Measurements from ENCODE around the gene FAM50A.
A peak's percentile ranks its signal among the peaks of the same experiment; 100 is the strongest.
"Not testable (repeated sequence)": the region's sequence is repeated elsewhere in the genome, so short reads cannot be mapped to it uniquely, and the experiment has no call there.

Gene FAM50A

DNA sequence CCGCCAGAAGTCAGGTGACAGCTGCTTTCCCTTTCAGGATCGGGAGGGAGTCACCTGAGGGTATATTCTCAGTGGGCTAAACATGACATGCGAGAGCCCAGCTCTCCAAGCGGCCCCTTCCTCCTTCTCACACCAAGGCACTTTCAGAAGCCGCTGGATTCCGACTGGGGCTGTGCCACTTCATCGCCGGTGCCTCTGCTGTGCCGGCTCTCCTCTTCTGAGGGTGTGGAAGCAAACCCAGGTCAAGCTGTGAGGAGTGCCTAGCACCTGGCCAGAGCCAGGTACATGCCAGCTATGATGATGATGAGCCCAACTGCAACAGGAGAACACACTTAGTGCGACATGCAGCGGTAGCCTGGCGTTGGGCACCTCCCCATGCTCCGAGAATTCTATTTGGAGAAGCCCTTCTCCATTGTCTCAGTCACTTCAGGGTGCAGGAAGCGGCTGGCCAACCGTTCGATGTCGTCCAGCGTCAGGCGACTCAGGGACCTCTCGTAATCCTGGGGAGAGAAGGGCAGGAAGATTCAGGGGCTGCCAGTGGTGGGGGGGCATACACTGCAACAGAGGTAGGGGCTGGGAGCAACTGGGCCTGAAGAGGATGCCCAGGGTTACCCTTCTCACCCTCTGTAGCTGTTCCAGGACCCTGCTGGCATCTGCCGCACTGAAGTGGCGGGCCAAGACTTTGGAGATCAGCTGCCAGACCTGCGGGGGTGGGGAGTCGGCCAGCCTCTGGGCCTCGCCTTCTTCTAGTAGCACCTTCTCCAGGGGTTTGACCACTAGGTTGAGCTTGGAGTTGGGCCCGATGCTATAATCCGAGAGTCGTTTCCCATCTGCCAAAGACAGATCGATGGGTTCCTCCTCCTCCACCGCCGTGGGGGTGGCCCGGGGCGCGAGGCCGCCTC, 41.5 kb downstream of the FAM50A start:
- DNase-seq = no peak

DNA sequence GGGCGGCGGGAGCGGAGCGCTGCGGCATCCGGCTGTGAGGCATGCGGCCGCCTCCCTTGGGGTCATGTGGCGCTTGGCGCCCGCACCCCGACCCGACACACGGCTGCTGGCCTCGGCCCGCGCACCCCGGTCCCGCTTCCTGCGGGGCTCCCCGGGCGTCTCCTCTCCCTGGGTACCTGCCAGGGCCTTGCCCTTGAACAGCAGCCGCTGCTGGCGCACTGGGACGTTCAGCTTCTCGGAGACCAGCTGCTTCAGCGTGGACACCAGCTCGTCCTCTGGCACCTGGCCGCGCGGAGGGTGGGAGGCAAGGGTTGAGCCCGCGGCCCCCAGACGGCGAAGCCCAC, 42.1 kb downstream of the FAM50A start:
- DNase-seq = no peak

DNA sequence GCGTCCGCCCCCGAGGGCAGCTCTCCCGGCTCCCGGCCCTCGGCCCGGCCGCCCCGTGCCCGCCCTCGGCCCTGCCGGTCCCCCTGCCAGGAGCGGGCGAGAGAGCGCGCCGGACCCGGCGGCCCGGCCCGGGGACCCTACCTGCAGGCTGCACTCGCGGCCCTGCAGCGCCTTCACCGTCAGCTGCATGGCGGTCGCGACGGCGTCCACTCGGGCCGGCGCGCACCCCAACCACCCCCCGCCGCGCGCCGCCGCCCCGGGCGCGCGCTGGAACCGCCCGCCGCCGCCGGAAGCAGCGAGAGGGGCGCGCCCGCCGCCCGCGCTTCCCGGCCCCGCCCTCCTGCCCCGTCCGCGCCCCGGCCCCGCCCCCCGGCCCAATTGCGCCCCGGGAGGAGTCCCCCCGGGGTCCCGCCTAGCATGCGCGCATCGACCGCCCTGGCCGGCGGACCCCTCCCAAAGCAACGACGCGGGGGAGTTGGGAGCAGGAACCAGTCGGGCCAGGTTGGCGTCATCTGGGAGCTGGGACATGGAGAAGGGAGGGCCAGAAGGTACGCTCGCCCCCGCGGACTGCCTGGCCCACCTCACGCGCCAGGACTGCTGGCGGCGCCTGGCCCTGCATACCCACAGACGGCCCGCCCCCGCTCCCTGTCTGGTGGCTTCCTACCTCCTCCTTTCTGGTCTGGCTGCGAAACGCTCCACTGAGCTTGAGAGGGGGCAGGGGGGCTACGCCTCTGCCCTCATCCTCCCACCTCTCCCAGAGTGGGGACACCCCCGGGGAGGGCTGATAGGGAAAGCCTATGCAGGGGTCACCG, 42.7 kb downstream of the FAM50A start, which contains the start of gene UBL4A:
Gene UBL4A (minus strand): TSS at position 220 of the 812 bp plus-strand sequence. CDS start 31 bp downstream, at position 189.
- peak; percentile 45 for DNase-seq

DNA sequence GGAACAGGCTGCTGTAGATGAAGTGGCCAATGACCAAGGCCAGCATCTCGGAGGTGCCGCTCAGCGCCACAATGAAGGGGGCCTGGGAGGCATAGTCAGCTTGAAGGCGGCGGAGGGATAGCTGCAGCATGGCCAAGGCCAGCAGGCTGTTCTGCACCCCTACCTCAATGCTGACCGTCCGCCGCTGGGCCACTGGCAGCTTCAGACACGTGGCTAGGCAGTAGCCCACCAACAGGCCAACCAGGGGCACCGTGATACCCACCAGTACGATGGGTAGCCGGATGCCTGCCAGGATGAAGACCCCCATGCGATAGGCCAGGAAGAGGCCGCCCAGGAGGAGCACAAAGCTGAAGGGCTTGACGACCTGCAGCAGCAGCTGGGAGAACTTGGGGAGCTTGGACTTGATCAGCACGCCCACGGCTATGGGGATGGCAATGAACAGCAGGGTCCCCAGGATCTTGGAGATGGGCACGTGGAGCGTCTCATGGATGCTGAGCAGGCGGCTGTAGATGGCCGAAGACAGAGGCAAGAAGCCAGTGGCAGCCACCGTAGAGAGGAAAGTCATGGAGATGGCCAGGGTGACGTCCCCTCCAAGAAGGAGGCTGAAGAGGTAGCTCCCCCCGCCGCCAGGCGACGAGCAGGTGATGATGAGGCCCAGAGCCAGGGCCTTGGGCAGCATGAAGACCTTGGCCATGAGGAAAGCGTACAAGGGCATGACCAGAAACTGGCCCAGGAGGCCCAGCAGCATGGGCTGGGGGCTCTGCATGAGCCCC, 43.8 kb downstream of the FAM50A start:
- DNase-seq = no peak

DNA sequence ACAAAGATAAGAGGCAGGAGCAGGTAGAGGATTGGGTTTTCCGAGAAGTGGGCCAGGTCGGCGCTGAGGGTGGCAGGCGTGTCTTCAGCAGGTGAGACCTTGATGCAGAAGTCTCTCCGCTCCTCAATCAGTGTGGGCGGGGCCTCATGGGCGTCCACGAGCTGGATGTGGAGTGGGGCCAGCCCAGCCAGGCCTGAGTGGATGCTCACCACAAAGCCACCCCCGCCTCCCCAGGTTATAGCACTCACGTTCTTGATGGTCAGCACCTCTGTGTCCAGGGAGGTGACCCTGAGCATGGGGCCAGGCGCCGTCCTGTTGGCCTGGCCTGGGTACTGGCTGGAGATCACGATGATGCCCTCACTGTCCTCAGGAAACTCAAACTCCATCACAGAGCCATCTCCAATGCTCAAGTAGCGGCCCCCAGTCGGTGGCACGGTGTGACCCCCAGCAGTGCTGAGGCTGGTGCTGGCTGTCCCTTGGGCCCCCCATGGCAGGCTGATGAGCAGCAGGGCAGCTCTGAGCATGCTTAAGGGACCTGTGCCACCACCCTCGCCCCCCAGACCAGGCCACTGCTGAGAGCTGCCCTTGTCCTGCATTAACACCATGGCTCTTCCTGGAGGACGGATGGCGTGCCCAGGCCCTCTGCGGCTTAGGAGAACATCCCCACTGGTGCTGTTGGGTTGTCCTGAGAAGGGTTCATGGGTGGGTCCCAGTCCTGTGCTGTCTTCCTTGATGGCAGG, 44.6 kb downstream of the FAM50A start:
- no peak for DNase-seq

DNA sequence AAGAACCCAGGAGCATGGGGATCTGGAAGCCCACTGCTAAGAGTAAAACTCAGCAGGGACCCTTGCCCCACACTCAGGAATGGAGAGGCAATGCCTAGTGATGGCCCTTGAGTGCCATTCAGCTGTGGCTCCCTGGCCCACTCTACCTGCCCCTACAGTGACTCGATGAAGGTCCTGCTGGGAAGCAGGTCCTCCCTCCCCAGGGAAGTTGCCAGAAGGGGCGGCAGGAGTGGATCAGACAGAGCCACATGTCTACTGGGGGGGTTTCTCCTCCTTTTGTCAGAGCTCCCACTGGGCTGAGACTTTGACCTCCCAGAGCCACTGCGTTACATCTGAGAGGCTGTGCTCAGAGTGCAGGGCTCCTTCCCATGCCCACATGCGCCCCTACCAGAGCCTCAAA, 45.2 kb downstream of the FAM50A start:
- DNase-seq = no peak

DNA sequence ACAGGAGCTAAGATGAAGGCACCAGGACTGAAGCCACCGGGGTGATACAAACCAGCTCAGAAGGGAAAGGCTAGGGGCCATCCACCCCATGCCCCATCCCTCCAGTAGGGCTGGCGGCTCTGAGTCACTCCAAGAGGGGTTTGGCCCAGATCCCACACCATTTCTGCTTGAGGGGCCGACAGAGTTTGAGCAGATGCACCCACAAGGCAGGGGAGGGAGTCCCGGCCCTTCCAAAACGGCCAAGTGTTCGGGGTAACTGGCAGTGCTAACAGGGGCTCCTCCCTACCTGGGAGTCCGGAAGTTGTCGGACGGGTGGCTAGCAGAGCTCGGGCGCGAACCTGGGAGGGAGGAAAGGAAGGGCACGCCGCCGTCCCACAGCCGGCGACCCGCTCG, 46.1 kb downstream of the FAM50A start:
- DNase-seq = peak; percentile 56

DNA sequence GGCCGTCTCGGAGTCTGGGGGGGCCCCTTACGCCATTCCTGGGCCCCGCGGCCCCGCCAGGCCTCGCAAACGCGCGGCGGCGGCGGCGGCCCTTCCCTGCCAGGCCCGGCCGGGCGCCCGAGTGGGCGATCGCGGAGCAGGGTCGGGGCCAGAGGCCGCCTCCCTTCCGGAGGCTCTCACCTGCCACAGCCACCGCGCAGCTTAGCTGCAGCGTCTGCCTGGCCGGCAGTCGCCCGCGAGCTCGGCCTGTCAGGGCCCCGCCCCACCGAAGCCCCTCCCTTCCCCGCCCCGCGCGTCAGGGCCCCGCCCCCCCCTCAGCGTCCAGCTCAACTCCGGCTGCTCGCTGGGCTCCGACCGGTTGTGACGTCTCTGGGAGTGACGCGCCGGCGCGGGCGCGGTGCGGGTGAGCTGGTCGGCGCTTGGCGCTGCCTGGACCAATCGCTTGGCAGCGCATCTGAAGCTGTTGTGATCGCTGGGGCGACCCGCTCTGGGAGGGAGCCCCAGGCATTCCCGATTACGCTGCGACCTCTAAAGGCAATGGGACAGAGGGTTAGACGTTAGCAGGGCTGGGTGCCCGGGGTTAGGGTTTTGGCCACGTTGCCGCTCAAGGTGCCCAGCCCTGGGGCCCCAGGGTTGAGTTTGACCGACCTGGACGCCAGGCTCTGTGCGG, 46.6 kb downstream of the FAM50A start, which contains the start of gene SLC10A3:
Gene SLC10A3 (minus strand): TSS at position 216 of the 670 bp plus-strand sequence. CDS start 1,689 bp downstream, outside the sequence.
- DNase-seq = peak; percentile 93

DNA sequence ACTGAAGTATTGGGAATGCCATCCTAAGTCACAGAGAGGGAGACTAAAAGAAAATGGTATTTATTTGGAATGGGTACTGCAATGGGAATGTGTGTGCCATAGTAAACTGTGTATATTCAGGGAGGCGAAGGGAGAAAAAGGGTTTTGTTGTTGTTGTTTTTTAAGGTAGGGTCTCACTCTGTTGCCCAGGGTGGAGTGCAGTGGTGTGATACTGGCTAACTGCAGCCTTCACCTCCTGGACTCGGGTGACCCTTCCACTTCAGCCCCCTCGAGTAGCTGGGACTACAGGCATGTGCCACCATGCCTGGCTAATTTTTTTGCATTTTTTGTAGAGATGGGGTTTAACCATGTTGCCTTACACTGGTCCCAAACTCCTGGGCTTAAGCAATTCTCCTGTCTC, 50.8 kb downstream of the FAM50A start:
- no peak for DNase-seq

DNA sequence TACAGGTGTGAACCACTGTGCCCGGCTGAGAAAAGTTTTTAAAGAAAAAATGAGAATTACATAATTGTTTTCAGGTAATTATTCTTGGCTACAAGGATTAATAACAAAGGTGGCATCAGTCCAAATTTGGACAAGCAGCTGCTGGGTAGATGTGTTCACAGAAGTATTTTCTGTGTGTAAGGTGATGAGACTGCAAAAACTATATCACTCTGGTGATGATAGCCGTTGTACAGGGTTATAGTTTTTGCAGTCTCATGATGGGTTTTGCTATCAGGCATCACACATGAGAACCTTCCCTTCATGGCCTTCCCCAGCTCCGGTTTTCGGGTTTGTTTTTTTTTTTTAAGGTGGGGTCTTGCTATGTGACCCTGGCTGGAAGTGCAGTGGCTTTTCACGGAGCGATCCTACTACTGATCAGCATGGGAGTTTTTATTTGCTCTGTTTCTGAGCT, 51.6 kb downstream of the FAM50A start:
- no peak for DNase-seq

DNA sequence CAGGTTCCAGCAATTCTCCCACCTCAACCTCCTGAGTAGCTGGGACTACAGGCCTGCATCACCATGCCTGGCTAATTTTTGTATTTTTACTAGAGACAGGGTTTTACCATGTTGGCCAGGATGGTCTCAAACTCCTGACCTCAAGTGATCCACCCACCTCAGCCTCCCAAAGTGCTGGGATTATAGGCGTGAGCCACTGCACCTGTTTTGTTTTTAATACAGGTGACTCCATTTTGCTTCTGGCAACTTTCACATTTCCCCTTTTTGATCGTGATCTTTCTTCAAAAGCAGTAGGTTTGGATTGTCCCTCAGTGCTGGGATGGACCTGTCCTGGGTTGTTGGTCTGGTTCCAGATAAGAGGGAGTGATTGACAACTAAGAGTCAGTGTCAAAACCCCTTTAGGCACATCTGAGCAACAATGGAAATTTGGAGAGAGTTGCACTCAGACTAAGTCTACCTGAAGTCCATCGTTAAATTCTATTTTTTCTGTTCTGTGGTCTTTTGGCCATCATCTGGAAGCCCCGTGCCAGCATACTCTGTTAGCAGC, 52.7 kb downstream of the FAM50A start:
- DNase-seq = not testable (repeated sequence)

All from fibroblast of skin of back (primary cell).